Ovary (tissue), 9 donors: ENCODE measurements around the gene SENP7. TPM values are rescaled to one million over a fixed set of nuclear protein-coding genes. Genes with fewer than 3 reads are reported as not detected.
A peak's percentile ranks its signal among the peaks of the same experiment; 100 is the strongest.

Source experiments
- DNase-seq, 5 donors: peaks; one replicate each; pipeline ENCODE4 v3.0.0-alpha.2; 2019 to 2020
- H3K27ac ChIP-seq, 2 donors: fragments of 200-600 bp; one replicate each; pipeline versions ENCODE4 v1.5.1 to v1.8.0; 2019 to 2022
- H3K27me3 ChIP-seq: fragments of 200-600 bp; one replicate; pipeline ENCODE4 v1.8.0; 2022
- H3K36me3 ChIP-seq: fragments of 200-600 bp; sonication (generic); one replicate; pipeline ENCODE4 v1.5.1; 2019
- H3K4me1 ChIP-seq: one replicate; pipeline ENCODE4 v1.8.1; 2013; ENCODE audit warnings: mild to moderate bottlenecking, moderate library complexity; ENCODE audit not compliant: insufficient read depth
- H3K4me3 ChIP-seq: fragments of 200-600 bp; sonication (generic); one replicate; pipeline ENCODE4 v1.5.1; 2017
- H3K9me3 ChIP-seq, 2 donors: fragments of 200-600 bp in 1 of 2; sonication (generic) in 1 of 2; one replicate each; pipeline versions ENCODE4 v1.5.1 to v1.8.1; 2013 to 2019; ENCODE audit warnings: mild to moderate bottlenecking in 1 of 2, moderate library complexity in 1 of 2
- CTCF ChIP-seq, 3 donors: fragments of 450-650 bp in 2 of 3; fragments of 200-600 bp in 1 of 3; IDR thresholded peaks; one replicate each; pipeline versions ENCODE4 v1.5.1 to v1.8.0; 2016 to 2022; ENCODE audit warnings: antibody characterized with exemption in 3 of 3, mild to moderate bottlenecking in 1 of 3
- EP300 ChIP-seq: sonication (generic); formaldehyde crosslinking; IDR thresholded peaks from one replicate; pipeline ENCODE4 v1.6.1; 2017; ENCODE audit warnings: antibody characterized with exemption
- POLR2A ChIP-seq: fragments of 450-650 bp; IDR thresholded peaks from one replicate; pipeline ENCODE4 v1.6.1; 2017; ENCODE audit warnings: antibody characterized with exemption, mild to moderate bottlenecking, moderate library complexity
- WGBS, 3 donors: extraction: QIAGEN DNeasy Blood & Tissue Kit in 1 of 3; methylation state at CpG; one replicate each; pipeline versions ENCODE4 v1.1.5 to v1.1.7; 2013 to 2017; 5-methylcytosine and 5-hydroxymethylcytosine counted together
- intact Hi-C, 4 donors: fragments of 100-400 bp; cut with DNase I; formaldehyde crosslinking; loops; one replicate each; pipeline versions ENCODE4 v1.11.0 to v1.15.1; 2022 to 2023
- polyA plus RNA-seq, 2 donors: library from polyadenylated mRNA; stranded (reverse); fragments of 200-250 nt in 1 of 2; fragments of 350-450 nt in 1 of 2; fragmentation: Illumina TruSeq in 1 of 2; extraction: RNeasy Lipid Tissue Mini Kit (QIAGEN cat#74804) in 1 of 2; gene quantifications; one replicate each; pipeline ENCODE4 v1.2.3, GENCODE V29; 2013 to 2014
- total RNA-seq, 7 donors: library from RNA; depleted of rRNA in 2 of 7; stranded (reverse); fragments of >200 nt in 2 of 7; fragmentation: NEBNext Ultra II Directional in 3 of 7; extraction: Animal tissue kit (Norgen Biotek cat#: 25700) in 3 of 7; gene quantifications; one replicate each; pipeline versions ENCODE4 v1.1.0 to v1.2.4, GENCODE V29; 2016 to 2023
- donor health status: DM: no; HTN: no; CAD: no; lungs with moderate emphysema.
- donor health status: DM: no; HTN: no; CAD: no.
- donor health status: Bipolar disorder and iron deficiency.
- donor health status: DM: yes; HTN: yes; CAD: no.
- donor health status: DM: no; HTN: no; CAD: no.
- donor health status: DM: yes; HTN: yes; CAD: no.

Gene SENP7
- total and polyA plus RNA-seq, 9 donors, result 16.9 to 33.4 (median 26.8) TPM

- Histone ChIP-seq H3K4me3 (no peak overlapping the region), H3K27me3 (no peaks in the 10 kb centered on the region), H3K9me3 (no peaks in the 10 kb centered on the region), H3K4me1 (no peaks in the 10 kb centered on the region), H3K27ac (no peak overlapping the region), H3K36me3 (no peaks in the 10 kb centered on the region)
- DNase-seq, result no peak
- WGBS, 3 donors, result 68 to 80% (median 72%) methylated on average over 6 of the region's 6 CpGs
- no peak for TF ChIP-seq EP300
- TF ChIP-seq CTCF (IDR thresholded peaks at IDR 0.05), result no peak
- TF ChIP-seq POLR2A, result no peak
- intact Hi-C loops, result no loop called here
Measured at GRCh38 chr3:101519685-101520365, 6.8 kb upstream of the SENP7 start.

- DNase-seq, result no peak
- Histone ChIP-seq H3K36me3 (no peaks in the 10 kb centered on the region), H3K27ac (no peak overlapping the region), H3K27me3 (no peaks in the 10 kb centered on the region), H3K4me1 (peaks cover 2% of the 10 kb centered on the region), H3K4me3 (no peak overlapping the region), H3K9me3 (no peaks in the 10 kb centered on the region)
- intact Hi-C loops, result no loop called here
- 71 to 79% (median 78%) methylated on average over 3 of the region's 3 CpGs for WGBS, 3 donors
- TF ChIP-seq EP300 (no peak), CTCF (IDR thresholded peaks at IDR 0.05) (no peak), POLR2A (no peak)
Measured at GRCh38 chr3:101518421-101518871, 5.4 kb upstream of the SENP7 start.

- Histone ChIP-seq H3K9me3 (no peaks in the 10 kb centered on the region), H3K36me3 (no peaks in the 10 kb centered on the region), H3K4me3 (peak overlapping the region; percentile 85), H3K27ac (peak overlapping the region; percentile 65 to 76), H3K27me3 (no peaks in the 10 kb centered on the region), H3K4me1 (peaks cover 4% of the 10 kb centered on the region)
- TF ChIP-seq EP300 (no peak), POLR2A (no peak), CTCF (IDR thresholded peaks at IDR 0.05) (no peak)
- 5 to 10% (median 5%) methylated on average over 12 of the region's 12 CpGs for WGBS, 3 donors
- intact Hi-C loops, result no loop called here
- DNase-seq, result no peak
Measured at GRCh38 chr3:101513419-101513986, 491 bp upstream of the SENP7 start.

GRCh38 chr3:101512396-101512645 lies 691 bp downstream of the SENP7 start:
- Histone ChIP-seq H3K36me3 (no peaks in the 10 kb centered on the region), H3K27ac (peak overlapping the region; percentile 76 to 88), H3K4me1 (peaks cover 4% of the 10 kb centered on the region), H3K4me3 (peak overlapping the region; percentile 85), H3K27me3 (no peaks in the 10 kb centered on the region), H3K9me3 (no peaks in the 10 kb centered on the region)
- no peak for TF ChIP-seq CTCF (IDR thresholded peaks at IDR 0.05)
- no peak for TF ChIP-seq EP300
- no peak for TF ChIP-seq POLR2A
- intact Hi-C loops, result no loop called here
- 0% methylated on average over 9 of the region's 9 CpGs for WGBS, 3 donors
- DNase-seq, result no peak
